HepG2 (cell line): ENCODE data around the gene COL27A1. TPM values are rescaled to one million over a fixed set of nuclear protein-coding genes. Genes with fewer than 3 reads are reported as not detected.
A peak's percentile ranks its signal among the peaks of the same experiment; 100 is the strongest.

Source experiments
- ATF1 ChIP-seq: IDR thresholded peaks from 2 replicates; pipeline ENCODE4 v1.6.1; 2016; ENCODE audit warnings: mild to moderate bottlenecking, control low read depth
- ATF4 ChIP-seq, 2 experiments: fragments of 450-650 bp in 1 of 2; sonication (generic) in 1 of 2; formaldehyde crosslinking; IDR thresholded peaks; 2 replicates each; pipeline versions ENCODE4 v1.5.0 to v1.8.0; 2020 to 2022; ENCODE audit warnings: mild to moderate bottlenecking in 1 of 2, missing genetic modification reagents in 1 of 2
- ELF4 ChIP-seq: sonication (generic); formaldehyde crosslinking; IDR thresholded peaks from 2 replicates; pipeline ENCODE4 v1.5.0; 2020; ENCODE audit warnings: missing genetic modification reagents, mild to moderate bottlenecking, moderate library complexity, borderline replicate concordance
- ESRRA ChIP-seq: sonication (generic); formaldehyde crosslinking; IDR thresholded peaks from 2 replicates; pipeline ENCODE4 v1.5.1; 2020; ENCODE audit warnings: mild to moderate bottlenecking, low read depth, missing genetic modification reagents
- HMGXB4 ChIP-seq, 2 experiments: sonication (generic) in 1 of 2; formaldehyde crosslinking in 1 of 2; IDR thresholded peaks; 2 replicates each; pipeline versions ENCODE4 v1.4.0 to v1.6.1; 2018 to 2020; ENCODE audit warnings: missing genetic modification reagents in 2 of 2, borderline replicate concordance in 1 of 2, low read depth in 1 of 2, mild to moderate bottlenecking in 1 of 2, missing biosample characterization in 1 of 2
- MLLT10 ChIP-seq: sonication (generic); formaldehyde crosslinking; IDR thresholded peaks from 2 replicates; pipeline ENCODE4 v1.4.0; 2020; ENCODE audit warnings: missing genetic modification reagents
- NFE2L2 ChIP-seq: fragments of 150-350 bp; IDR thresholded peaks from 2 replicates; pipeline ENCODE4 v1.6.1; 2014; ENCODE audit warnings: low read length
- PCBP1 ChIP-seq: fragments of 200-400 bp; formaldehyde crosslinking; IDR thresholded peaks from 2 replicates; pipeline ENCODE4 v1.6.1; 2017; ENCODE audit warnings: mild to moderate bottlenecking, low read depth, low read length, borderline replicate concordance
- PHF8 ChIP-seq: sonication (generic); formaldehyde crosslinking; IDR thresholded peaks from 2 replicates; pipeline ENCODE4 v1.5.0; 2020; ENCODE audit warnings: missing genetic modification reagents
- RFXANK ChIP-seq: IDR thresholded peaks from 2 replicates; pipeline ENCODE4 v1.6.1; 2016
- SNAI1 ChIP-seq: sonication (generic); formaldehyde crosslinking; IDR thresholded peaks from 2 replicates; pipeline ENCODE4 v1.5.0; 2020; ENCODE audit warnings: mild to moderate bottlenecking, missing genetic modification reagents, borderline replicate concordance
- U2AF2 ChIP-seq: fragments of 200-400 bp; formaldehyde crosslinking; IDR thresholded peaks from 2 replicates; pipeline ENCODE4 v1.6.1; 2017; ENCODE audit warnings: low read depth, mild to moderate bottlenecking, low read length
- ZBTB21 ChIP-seq: sonication (generic); formaldehyde crosslinking; IDR thresholded peaks from 2 replicates; pipeline ENCODE4 v1.4.0; 2020; ENCODE audit warnings: missing genetic modification reagents
- ZBTB34 ChIP-seq: sonication (generic); formaldehyde crosslinking; IDR thresholded peaks from 2 replicates; pipeline ENCODE4 v1.8.0; 2022; ENCODE audit warnings: mild to moderate bottlenecking, missing genetic modification reagents
- ZBTB43 ChIP-seq: sonication (generic); formaldehyde crosslinking; conservative IDR thresholded peaks from 2 replicates; pipeline ENCODE4 v1.4.0; 2020; ENCODE audit warnings: missing genetic modification reagents
- ZEB1 ChIP-seq: IDR thresholded peaks from 2 replicates; pipeline ENCODE4 v1.6.1; 2012; ENCODE audit warnings: mild to moderate bottlenecking, low read depth, inconsistent platforms; ENCODE audit not compliant: insufficient replicate concordance
- ZNF383 ChIP-seq: sonication (generic); formaldehyde crosslinking; IDR thresholded peaks from 2 replicates; pipeline ENCODE4 v1.4.0; 2020; ENCODE audit warnings: missing genetic modification reagents, mild to moderate bottlenecking, borderline replicate concordance
- ZNF44 ChIP-seq: sonication (generic); formaldehyde crosslinking; IDR thresholded peaks from 2 replicates; pipeline ENCODE4 v1.5.1; 2020; ENCODE audit warnings: mild to moderate bottlenecking, missing genetic modification reagents
- ZNF629 ChIP-seq: sonication (generic); formaldehyde crosslinking; conservative IDR thresholded peaks from 2 replicates; pipeline ENCODE4 v1.5.0; 2020; ENCODE audit warnings: missing genetic modification reagents
- ZNF879 ChIP-seq: sonication (generic); formaldehyde crosslinking; IDR thresholded peaks from 2 replicates; pipeline ENCODE4 v1.8.1; 2023; ENCODE audit warnings: missing genetic modification reagents
- ZSCAN21 ChIP-seq: sonication (generic); formaldehyde crosslinking; IDR thresholded peaks from 2 replicates; pipeline ENCODE4 v1.8.0; 2022; ENCODE audit warnings: mild to moderate bottlenecking, missing genetic modification reagents, moderate library complexity, borderline replicate concordance
- ZUFSP ChIP-seq: sonication (generic); formaldehyde crosslinking; IDR thresholded peaks from 2 replicates; pipeline ENCODE4 v1.9.0; 2021; ENCODE audit warnings: missing genetic modification reagents, mild to moderate bottlenecking, borderline replicate concordance
- polyA plus RNA-seq, 8 experiments: library from polyadenylated mRNA; depleted of rRNA in 3 of 8; stranded (reverse) in 7 of 8; unstranded in 1 of 8; fragments of >200 nt; fragmentation: Illumina TruSeq in 4 of 8; extraction: Trizol in 4 of 8; gene quantifications; 2 replicates each; pipeline versions ENCODE4 v1.2.1 to v1.2.3, GENCODE V29; 2011 to 2016; ENCODE audit warnings: low read depth in 4 of 8, missing spikeins in 1 of 8, mixed read lengths in 1 of 8; ENCODE audit not compliant: insufficient read depth in 1 of 8
- total RNA-seq, 5 experiments: library from RNA; depleted of rRNA; stranded (reverse); fragments of >200 nt; fragmentation: Illumina TruSeq; extraction: Trizol; gene quantifications; 2 replicates each; pipeline ENCODE4 v1.2.3, GENCODE V29; 2016; ENCODE audit warnings: low read depth in 1 of 5

Gene COL27A1
- total and polyA plus RNA-seq, 2 of the 13 experiments (the other 11 are each of a cell fraction or from before 2014, with no cell fraction given) = 71.3 to 89.1 TPM

GRCh38 chr9:114117996-114118830 is 37.1 kb upstream of the COL27A1 start (continued):
- TF ChIP-seq ZUFSP (no peak), ZBTB34 (CRISPR knock-in tag) (peak; percentile 78; the same call in 1 of the 2 replicates), HMGXB4 (CRISPR knock-in tag; IDR thresholded peaks at IDR 0.05; ENCODE audit: borderline replicate concordance in 1 of 2, low read depth in 1 of 2) (0 out of 4 replicates have a peak, but pooled peaks of 1 of the 2 experiments have one; percentile 8), MLLT10 (no peak), ZEB1 (no peak), ESRRA (peak; percentile 55), NFE2L2 (no peak), PHF8 (CRISPR knock-in tag) (peak; percentile 64), SNAI1 (CRISPR knock-in tag) (no peak), ZNF879 (no peak), RFXANK (CRISPR knock-in tag) (peak; percentile 56; the same call in 1 of the 2 replicates), ZNF383 (CRISPR knock-in tag) (no peak), ELF4 (CRISPR knock-in tag) (no peak), ZSCAN21 (no peak; the same call in 1 of the 2 replicates), ZBTB21 (CRISPR knock-in tag) (no peak), PCBP1 (0 out of 2 replicates have a peak, but pooled peaks have one; percentile 57), ZNF629 (CRISPR knock-in tag) (no peak; the same call in 1 of the 2 replicates), U2AF2 (no peak), ATF1 (CRISPR knock-in tag) (no peak), ZBTB43 (CRISPR knock-in tag) (peak; percentile 100), ATF4 (CRISPR knock-in tag; IDR thresholded peaks at IDR 0.05) (peak in 1 of 2 experiments; percentile 80; a peak in 2 of 4 replicates), ZNF44 (CRISPR knock-in tag) (no peak)
